ENCODE data around the gene B3GAT3. TPM values are rescaled to one million over a fixed set of nuclear protein-coding genes. Genes with fewer than 3 reads are reported as not detected.

Gene B3GAT3
- total and polyA plus RNA-seq, 2 donors (not counting 3 experiments of a cell fraction or from before 2014, with no cell fraction given): 31.6 to 37.2 TPM

GRCh38 chr11:62575156-62575555 is 46.6 kb downstream of the B3GAT3 start:
- no peak for DNase-seq (ENCODE audit: low read depth, low spot score)
- ChIA-PET POLR2A (interaction anchor here (1.9 to 5.7 kb wide), 2 partner anchors 17 to 90 kb away, joined by 15 to 75 read pairs; partner anchors contain the start of genes C11orf98, CSKMT and TUT1), CTCF (interaction anchor here (0.6 to 2.8 kb wide), 9 partner anchors 16 to 180 kb away, joined by 3 to 18 read pairs (median 4); partner anchors contain the start of genes EML3, ROM1 and TUT1)
- no peaks in the 10 kb centered on the region for H3K27me3 ChIP-seq (ENCODE audit: control insufficient read depth in 2 of 2, insufficient read depth in 2 of 2, low read length in 2 of 2)
- H4K20me1 ChIP-seq (replicated peaks; ENCODE audit: control insufficient read depth, extremely low read depth, insufficient read depth, low read length): no peaks in the 10 kb centered on the region
- H3K9me3 ChIP-seq (replicated peaks; ENCODE audit: control insufficient read depth, insufficient read depth, low read length): no peaks in the 10 kb centered on the region
- H3K4me2 ChIP-seq (ENCODE audit: insufficient read depth, low read length): peak overlapping the region; percentile 62
- no peak overlapping the region for H2AFZ ChIP-seq (ENCODE audit: low read depth, low read length)
- BruUV-seq (replicated peaks): no TSS peak
- H3K27ac ChIP-seq (ENCODE audit: insufficient read depth, low read depth, low read length): peak overlapping the region; percentile 99
- no peak for FAIRE-seq
- H3K9ac ChIP-seq (replicated peaks; ENCODE audit: extremely low read depth, insufficient read depth, low read length): peak overlapping the region; percentile 93
- H3K9me1 ChIP-seq (replicated peaks; ENCODE audit: control insufficient read depth, extremely low read depth, insufficient read depth, low read length): no peaks in the 10 kb centered on the region
- intact Hi-C loops (cut with micrococcal nuclease): no loop called here
- peak overlapping the region; percentile 32 to 73 (median 50) for H3K4me3 ChIP-seq (replicated peaks in 1 of 3; ENCODE audit: insufficient read depth in 1 of 3, low read depth in 1 of 3, low read length in 3 of 3)
- peaks cover 54% of the 10 kb centered on the region for H3K79me2 ChIP-seq (ENCODE audit: control insufficient read depth, insufficient read depth, low read length)
- dilution Hi-C loops (cut with MboI; ENCODE audit: extremely low pct_ligation_motif_present, low sequenced_read_pairs): no loop called here
- peaks cover 59% of the 10 kb centered on the region for H3K4me1 ChIP-seq (ENCODE audit: control insufficient read depth, extremely low read depth, insufficient read depth, low read length)
- TF ChIP-seq POLR2AphosphoS5 (IDR thresholded peaks at IDR 0.05; ENCODE audit: insufficient read depth, low read depth, low read length) (peak; percentile 45), EZH2 (IDR thresholded peaks at IDR 0.05; ENCODE audit: borderline replicate concordance, low read depth, low read length, severe bottlenecking) (no peak), GATA2 (IDR thresholded peaks at IDR 0.05; ENCODE audit: insufficient read depth, insufficient read length, low read depth, low read length) (no peak), FOS (IDR thresholded peaks at IDR 0.05; ENCODE audit: borderline replicate concordance, insufficient read depth, low read length) (no peak), POLR2A (IDR thresholded peaks at IDR 0.05; ENCODE audit: low read depth, low read length) (peak; percentile 67)
- TF ChIP-seq, protein P1, sequence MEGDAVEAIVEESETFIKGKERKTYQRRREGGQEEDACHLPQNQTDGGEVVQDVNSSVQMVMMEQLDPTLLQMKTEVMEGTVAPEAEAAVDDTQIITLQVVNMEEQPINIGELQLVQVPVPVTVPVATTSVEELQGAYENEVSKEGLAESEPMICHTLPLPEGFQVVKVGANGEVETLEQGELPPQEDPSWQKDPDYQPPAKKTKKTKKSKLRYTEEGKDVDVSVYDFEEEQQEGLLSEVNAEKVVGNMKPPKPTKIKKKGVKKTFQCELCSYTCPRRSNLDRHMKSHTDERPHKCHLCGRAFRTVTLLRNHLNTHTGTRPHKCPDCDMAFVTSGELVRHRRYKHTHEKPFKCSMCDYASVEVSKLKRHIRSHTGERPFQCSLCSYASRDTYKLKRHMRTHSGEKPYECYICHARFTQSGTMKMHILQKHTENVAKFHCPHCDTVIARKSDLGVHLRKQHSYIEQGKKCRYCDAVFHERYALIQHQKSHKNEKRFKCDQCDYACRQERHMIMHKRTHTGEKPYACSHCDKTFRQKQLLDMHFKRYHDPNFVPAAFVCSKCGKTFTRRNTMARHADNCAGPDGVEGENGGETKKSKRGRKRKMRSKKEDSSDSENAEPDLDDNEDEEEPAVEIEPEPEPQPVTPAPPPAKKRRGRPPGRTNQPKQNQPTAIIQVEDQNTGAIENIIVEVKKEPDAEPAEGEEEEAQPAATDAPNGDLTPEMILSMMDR (IDR thresholded peaks at IDR 0.05; ENCODE audit: extremely low read depth in 1 of 2, insufficient read depth in 1 of 2, low read depth in 1 of 2, low read length in 2 of 2): no peak
- TF ChIP-seq, protein P2, sequence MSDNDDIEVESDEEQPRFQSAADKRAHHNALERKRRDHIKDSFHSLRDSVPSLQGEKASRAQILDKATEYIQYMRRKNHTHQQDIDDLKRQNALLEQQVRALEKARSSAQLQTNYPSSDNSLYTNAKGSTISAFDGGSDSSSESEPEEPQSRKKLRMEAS (IDR thresholded peaks at IDR 0.05; ENCODE audit: insufficient read depth, insufficient read length): no peak
- peaks cover 14 to 15% of the 10 kb centered on the region in 2 experiments for H3K36me3 ChIP-seq (ENCODE audit: control insufficient read depth in 2 of 2, extremely low read depth in 1 of 2, insufficient read depth in 2 of 2, low read length in 2 of 2)

All from endothelial cell of umbilical vein (primary cell).